ENCODE measurements around the gene BICC1. TPM values are rescaled to one million over a fixed set of nuclear protein-coding genes. Genes with fewer than 3 reads are reported as not detected.

BICC1 gene
- total RNA-seq, 2 experiments from 2014 or later, result not detected

DNA sequence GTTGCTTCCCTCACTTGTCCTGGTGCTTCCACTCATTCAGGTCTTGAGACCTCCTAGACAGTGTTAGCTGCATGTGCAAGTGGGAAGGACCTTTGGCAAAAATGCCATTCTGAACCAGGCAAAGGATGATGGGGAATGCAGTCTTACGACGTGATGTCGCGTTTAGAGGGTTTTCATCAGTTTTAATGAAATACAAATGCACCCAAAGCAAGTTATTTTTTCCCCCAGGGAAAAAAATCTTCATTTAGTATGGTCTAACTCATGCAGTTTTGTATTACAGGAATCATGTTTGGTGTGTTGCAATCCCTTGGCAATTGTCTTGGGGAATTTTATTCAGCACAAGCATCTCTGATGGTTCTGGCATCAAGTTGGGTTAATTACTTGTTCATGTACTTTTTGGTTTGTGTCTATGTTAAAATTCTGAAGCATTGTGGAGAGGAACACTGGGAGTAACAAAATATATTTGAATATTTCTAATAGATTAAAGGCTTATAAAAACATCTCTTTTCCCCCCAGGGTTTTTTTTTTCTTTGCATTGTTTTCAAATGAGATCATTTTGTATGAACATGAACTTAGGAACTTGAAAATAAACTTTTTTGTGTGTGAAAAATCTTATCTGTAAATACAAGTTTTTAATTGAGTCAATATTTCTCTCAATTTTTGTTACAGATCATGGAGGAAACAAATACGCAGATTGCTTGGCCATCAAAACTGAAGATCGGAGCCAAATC lies 188.9 kb downstream of the BICC1 start:
- POLR2A ChIA-PET, result no interaction called here

DNA sequence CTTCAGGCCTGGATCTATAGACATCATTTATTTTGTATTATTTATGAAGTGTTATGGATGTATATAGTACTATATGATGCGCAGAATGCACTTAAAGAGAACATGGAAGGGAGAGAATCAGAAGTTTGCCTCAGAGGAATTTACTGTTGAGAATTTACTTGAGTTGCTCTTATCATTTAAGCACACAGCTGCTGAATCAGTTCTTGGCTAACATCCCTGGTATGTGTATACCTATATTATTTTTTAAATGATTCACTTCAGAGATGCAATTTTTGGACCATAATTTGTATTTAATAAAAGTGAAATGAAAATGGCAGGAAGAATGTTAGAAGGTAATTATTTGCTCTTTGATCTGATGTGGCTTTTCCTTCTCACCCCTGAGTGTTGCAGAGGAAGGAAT lies 191.6 kb downstream of the BICC1 start:
- no peak for DNase-seq
- H3K27ac Mint-ChIP-seq, result no peak overlapping the region
- no peaks in the 10 kb centered on the region for H3K27me3 Mint-ChIP-seq
- no peaks in the 10 kb centered on the region for H3K4me1 Mint-ChIP-seq
- H3K4me3 Mint-ChIP-seq, result no peak overlapping the region
- POLR2A ChIA-PET, result no interaction called here
- intact Hi-C loops (cut with DNase I, micrococcal nuclease), result no loop called here
- H3K9me3 Mint-ChIP-seq (ENCODE audit: low read depth), result no peaks in the 10 kb centered on the region
- H3K36me3 Mint-ChIP-seq (ENCODE audit: low read depth), result no peaks in the 10 kb centered on the region
- ATAC-seq, result no peak
- CTCF ChIA-PET, result no interaction called here

More for the DNA sequence above, 188.9 kb downstream of the BICC1 start:
- H3K4me3 Mint-ChIP-seq, result no peak overlapping the region
- no peak overlapping the region for H3K27ac Mint-ChIP-seq
- no peaks in the 10 kb centered on the region for H3K9me3 Mint-ChIP-seq (ENCODE audit: low read depth)
- H3K27me3 Mint-ChIP-seq, result peaks cover 4% of the 10 kb centered on the region
- H3K4me1 Mint-ChIP-seq, result no peaks in the 10 kb centered on the region
- ATAC-seq (no peak), DNase-seq (no peak)
- H3K36me3 Mint-ChIP-seq (ENCODE audit: low read depth), result no peaks in the 10 kb centered on the region
- CTCF ChIA-PET, result no interaction called here
- intact Hi-C loops (cut with DNase I, micrococcal nuclease), result no loop called here

DNA sequence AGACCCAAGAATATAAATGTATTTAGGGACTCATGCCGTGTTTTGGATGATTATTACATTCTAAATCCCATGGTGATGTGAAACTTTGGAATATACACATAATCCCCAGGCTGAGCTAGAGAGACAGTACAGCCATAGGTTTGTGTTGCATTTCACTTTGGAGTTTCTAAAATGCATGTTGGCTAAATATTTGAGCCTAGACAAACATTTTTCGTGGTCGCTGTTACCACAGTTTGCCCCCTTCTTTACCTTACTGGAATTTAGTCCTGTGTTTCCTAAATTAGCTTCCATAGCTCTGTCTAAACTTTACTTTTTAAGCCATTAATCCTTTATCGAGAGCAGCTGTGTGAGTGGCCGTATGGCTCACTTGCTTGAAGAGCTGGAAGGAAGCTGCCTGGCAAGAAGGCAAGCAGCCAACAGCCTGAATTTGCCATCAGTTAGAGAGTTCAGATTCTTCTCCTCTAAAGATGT lies 192.0 kb downstream of the BICC1 start:
- no peaks in the 10 kb centered on the region for H3K9me3 Mint-ChIP-seq (ENCODE audit: low read depth)
- ATAC-seq, result no peak
- no peak overlapping the region for H3K4me3 Mint-ChIP-seq
- POLR2A ChIA-PET, result no interaction called here
- CTCF ChIA-PET, result no interaction called here
- H3K36me3 Mint-ChIP-seq (ENCODE audit: low read depth), result no peaks in the 10 kb centered on the region
- intact Hi-C loops (cut with DNase I, micrococcal nuclease), result no loop called here
- DNase-seq, result no peak
- H3K27ac Mint-ChIP-seq, result no peak overlapping the region
- H3K27me3 Mint-ChIP-seq, result no peaks in the 10 kb centered on the region
- H3K4me1 Mint-ChIP-seq, result no peaks in the 10 kb centered on the region

DNA sequence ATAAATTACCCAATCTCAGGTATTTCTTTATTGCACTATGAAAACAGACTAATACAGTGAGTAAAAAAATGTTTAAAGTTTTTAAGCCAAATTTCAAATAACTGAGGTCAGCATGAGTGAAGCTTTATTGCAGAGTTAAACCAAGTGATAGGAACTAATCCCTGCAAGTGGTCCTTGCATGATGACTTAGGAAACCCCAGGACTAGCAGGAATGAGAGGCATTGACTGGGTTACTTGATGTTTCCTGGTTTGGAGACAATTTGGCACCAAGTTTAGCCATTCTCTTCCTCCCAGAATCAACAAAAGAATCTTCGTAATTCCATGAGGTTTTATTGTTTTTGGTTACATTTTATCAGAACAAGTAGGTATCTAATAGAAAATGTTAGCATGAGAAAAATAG lies 194.2 kb downstream of the BICC1 start:
- Mint-ChIP-seq H3K4me3 (no peak overlapping the region), H3K4me1 (no peaks in the 10 kb centered on the region), H3K27ac (no peak overlapping the region), H3K27me3 (no peaks in the 10 kb centered on the region), H3K36me3 (ENCODE audit: low read depth) (no peaks in the 10 kb centered on the region), H3K9me3 (ENCODE audit: low read depth) (no peaks in the 10 kb centered on the region)
- DNase-seq (no peak), ATAC-seq (no peak)
- ChIA-PET POLR2A (no interaction called here), CTCF (interaction anchor here (1.5 kb wide), 1 partner anchor 176 kb away, joined by 3 read pairs; no protein-coding TSS in a partner anchor)
- intact Hi-C loops (cut with DNase I, micrococcal nuclease), result no loop called here

DNA sequence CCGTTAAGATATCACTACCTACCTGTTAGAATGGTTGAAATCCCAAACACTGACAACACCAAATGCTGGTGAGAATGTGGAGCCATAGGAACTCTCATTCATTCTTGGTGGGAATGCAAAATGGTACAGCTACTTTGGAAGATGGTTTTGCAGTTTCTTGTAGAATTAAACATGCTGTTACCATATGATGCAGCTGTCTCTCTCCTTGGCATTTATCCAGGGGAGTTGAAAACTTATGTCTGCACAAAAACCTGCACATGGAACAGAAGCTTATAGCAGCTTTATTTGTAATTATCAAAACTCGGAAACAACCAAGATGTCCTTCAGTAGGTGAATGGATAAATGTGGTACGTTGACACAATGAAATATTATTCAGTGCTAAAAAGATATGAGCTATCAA lies 199.5 kb downstream of the BICC1 start:
- ATAC-seq (no peak), DNase-seq (no peak)
- H3K36me3 Mint-ChIP-seq (ENCODE audit: low read depth), result no peaks in the 10 kb centered on the region
- H3K27ac Mint-ChIP-seq, result no peak overlapping the region
- no peaks in the 10 kb centered on the region for H3K9me3 Mint-ChIP-seq (ENCODE audit: low read depth)
- H3K4me3 Mint-ChIP-seq, result no peak overlapping the region
- H3K4me1 Mint-ChIP-seq, result no peaks in the 10 kb centered on the region
- ChIA-PET CTCF (no interaction called here), POLR2A (no interaction called here)
- intact Hi-C loops (cut with DNase I, micrococcal nuclease), result no loop called here
- peaks cover 2% of the 10 kb centered on the region for H3K27me3 Mint-ChIP-seq

DNA sequence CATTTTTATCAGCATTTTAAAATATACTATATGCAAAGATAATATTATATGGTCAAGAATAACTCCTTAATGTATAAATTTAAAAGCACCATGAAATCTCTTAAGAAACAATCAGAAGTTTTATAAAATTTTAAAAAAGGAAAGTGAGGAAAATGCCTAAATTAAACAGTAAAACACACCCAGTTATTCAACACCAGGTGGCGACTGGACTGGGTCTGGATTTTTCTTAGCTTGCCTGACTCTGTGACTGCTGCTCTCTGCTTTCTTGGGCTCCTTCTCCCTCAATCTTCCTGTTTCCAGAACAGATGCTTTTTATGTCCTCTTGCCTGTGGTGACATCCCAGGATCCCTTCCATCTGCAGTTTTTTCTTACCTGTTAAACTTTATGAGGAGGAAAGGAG lies 200.3 kb downstream of the BICC1 start:
- ChIA-PET CTCF (no interaction called here), POLR2A (no interaction called here)
- H3K4me3 Mint-ChIP-seq, result no peak overlapping the region
- H3K36me3 Mint-ChIP-seq (ENCODE audit: low read depth), result no peaks in the 10 kb centered on the region
- no peaks in the 10 kb centered on the region for H3K4me1 Mint-ChIP-seq
- no peak overlapping the region for H3K27ac Mint-ChIP-seq
- ATAC-seq (no peak), DNase-seq (no peak)
- H3K27me3 Mint-ChIP-seq, result peaks cover 2% of the 10 kb centered on the region
- intact Hi-C loops (cut with DNase I, micrococcal nuclease), result no loop called here
- H3K9me3 Mint-ChIP-seq (ENCODE audit: low read depth), result no peaks in the 10 kb centered on the region

DNA sequence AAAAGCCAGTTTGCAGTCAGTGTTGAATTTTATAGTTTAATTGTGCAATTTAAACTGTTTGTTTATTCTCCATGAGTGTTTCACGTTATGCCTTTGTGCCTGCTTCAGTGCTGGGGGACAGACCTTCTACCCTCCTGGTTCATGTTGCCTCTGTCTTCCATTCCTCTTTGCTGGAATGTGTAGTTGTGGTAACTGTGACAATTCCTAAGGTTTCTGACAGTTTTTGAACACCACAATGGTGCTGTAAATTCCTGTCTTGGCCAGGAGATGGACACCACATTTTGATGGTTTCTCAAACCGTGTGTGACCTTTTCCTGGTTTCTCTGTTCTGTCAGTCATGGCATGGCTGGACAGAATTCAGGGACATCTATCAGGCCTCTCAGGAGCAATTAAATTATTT lies 201.7 kb downstream of the BICC1 start:
- no peaks in the 10 kb centered on the region for H3K36me3 Mint-ChIP-seq (ENCODE audit: low read depth)
- no peaks in the 10 kb centered on the region for H3K4me1 Mint-ChIP-seq
- ChIA-PET CTCF (no interaction called here), POLR2A (no interaction called here)
- ATAC-seq, result no peak
- no peak overlapping the region for H3K4me3 Mint-ChIP-seq
- no peak overlapping the region for H3K27ac Mint-ChIP-seq
- H3K27me3 Mint-ChIP-seq, result peaks cover 2% of the 10 kb centered on the region
- no peak for DNase-seq
- intact Hi-C loops (cut with DNase I, micrococcal nuclease), result no loop called here
- no peaks in the 10 kb centered on the region for H3K9me3 Mint-ChIP-seq (ENCODE audit: low read depth)

DNA sequence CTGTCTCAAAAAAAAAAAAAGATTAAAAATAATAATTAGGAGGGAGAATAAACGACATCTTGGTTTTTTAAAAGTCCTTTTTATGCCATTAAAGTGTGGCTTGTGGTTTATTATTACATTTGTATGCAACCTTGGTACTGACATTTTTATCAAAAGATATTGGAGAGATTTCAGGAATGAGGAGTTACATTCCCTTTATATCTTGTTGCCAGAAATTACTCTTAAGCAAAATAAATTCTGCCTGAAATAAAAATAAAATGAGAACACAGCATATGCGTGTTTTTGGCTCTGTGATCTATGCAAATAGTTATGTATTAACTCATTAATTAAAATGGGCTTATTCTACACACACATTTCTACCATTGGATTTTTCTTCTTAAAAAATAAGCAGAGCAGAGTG lies 202.4 kb downstream of the BICC1 start:
- DNase-seq (no peak), ATAC-seq (no peak)
- no peak overlapping the region for H3K27ac Mint-ChIP-seq
- H3K4me3 Mint-ChIP-seq, result no peak overlapping the region
- H3K4me1 Mint-ChIP-seq, result no peaks in the 10 kb centered on the region
- peaks cover 2% of the 10 kb centered on the region for H3K27me3 Mint-ChIP-seq
- no peaks in the 10 kb centered on the region for H3K9me3 Mint-ChIP-seq (ENCODE audit: low read depth)
- H3K36me3 Mint-ChIP-seq (ENCODE audit: low read depth), result no peaks in the 10 kb centered on the region
- POLR2A ChIA-PET, result no interaction called here
- CTCF ChIA-PET, result no interaction called here
- intact Hi-C loops (cut with DNase I, micrococcal nuclease), result no loop called here

DNA sequence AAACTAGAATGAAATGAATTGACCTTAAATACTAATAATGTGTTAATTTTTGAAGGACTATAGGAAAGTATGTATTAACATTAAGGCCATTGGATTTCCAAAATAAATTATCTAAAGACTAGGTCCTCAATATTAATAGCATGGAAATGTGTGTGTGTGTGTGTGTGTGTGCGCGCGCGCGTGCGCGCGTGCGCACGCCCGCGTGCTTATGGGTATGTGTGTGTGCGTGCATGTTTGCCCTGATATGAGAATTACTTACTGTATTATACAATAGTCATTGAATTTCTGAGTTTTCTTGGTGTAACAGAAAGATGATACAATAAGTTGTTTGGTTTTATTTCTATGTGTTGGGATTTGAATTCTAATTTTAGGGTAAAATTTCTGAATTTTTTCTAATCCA lies 205.9 kb downstream of the BICC1 start:
- Mint-ChIP-seq H3K9me3 (ENCODE audit: low read depth) (no peaks in the 10 kb centered on the region), H3K4me3 (no peak overlapping the region), H3K4me1 (no peaks in the 10 kb centered on the region), H3K27ac (no peak overlapping the region), H3K27me3 (peaks cover 2% of the 10 kb centered on the region), H3K36me3 (ENCODE audit: low read depth) (no peaks in the 10 kb centered on the region)
- no peak for DNase-seq
- POLR2A ChIA-PET, result no interaction called here
- CTCF ChIA-PET, result no interaction called here
- intact Hi-C loops (cut with DNase I, micrococcal nuclease), result no loop called here
- ATAC-seq, result no peak

DNA sequence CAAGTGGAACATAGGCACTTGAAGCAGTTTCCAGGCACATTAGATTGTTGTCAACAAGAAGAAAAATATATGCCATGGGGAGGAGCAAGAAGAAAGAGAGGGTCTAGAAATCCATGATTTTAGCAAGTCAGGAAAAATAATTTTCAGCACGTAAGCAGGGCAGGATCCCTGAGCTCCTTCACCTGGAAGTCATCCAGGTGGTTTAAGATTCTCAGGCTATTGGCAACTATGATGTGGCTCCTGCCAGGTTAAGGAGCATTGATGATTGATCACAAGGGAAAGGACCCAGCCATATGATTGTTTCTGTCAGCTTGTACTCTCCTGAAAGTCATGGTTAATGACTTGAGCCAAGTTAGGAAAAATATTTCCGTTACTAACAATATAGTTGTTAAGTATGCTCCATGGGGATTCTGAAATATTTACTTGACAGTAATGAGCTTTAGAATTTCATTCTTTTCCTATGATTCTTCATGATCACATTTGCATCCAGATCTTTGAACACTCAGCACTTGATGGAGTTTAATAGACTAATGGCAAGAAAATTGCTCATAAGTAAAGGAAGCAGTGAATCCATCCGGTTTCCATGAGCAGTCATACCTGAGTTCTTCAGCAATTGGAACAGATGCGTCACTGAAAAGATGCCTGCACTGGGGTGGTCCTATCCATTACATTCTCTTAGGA lies 209.1 kb downstream of the BICC1 start:
- DNase-seq (no peak), ATAC-seq (no peak)
- POLR2A ChIA-PET, result no interaction called here
- H3K4me1 Mint-ChIP-seq, result no peaks in the 10 kb centered on the region
- no peak overlapping the region for H3K4me3 Mint-ChIP-seq
- H3K27ac Mint-ChIP-seq, result no peak overlapping the region
- H3K36me3 Mint-ChIP-seq (ENCODE audit: low read depth), result no peaks in the 10 kb centered on the region
- H3K27me3 Mint-ChIP-seq, result no peaks in the 10 kb centered on the region
- CTCF ChIA-PET, result no interaction called here
- no peaks in the 10 kb centered on the region for H3K9me3 Mint-ChIP-seq (ENCODE audit: low read depth)
- intact Hi-C loops (cut with DNase I, micrococcal nuclease), result no loop called here

DNA sequence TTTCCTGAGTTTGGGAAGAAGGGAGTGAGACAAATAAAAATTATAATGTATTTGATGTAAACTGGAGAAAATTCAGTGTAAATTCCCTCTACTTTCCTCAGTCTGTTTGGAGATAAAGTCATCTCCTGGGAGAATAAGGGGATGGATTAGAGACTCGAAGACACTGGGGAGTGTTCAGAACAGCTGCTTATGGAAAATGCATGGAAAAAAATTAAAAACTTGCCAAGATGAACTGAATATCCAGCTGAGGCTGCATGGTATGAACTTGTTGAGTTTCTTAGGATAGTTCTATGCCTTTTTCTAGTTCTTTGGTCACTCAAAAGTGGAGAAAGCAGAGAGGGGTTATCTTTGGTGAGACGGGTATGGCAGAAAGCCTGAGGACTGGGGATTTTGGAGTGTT lies 210.5 kb downstream of the BICC1 start:
- no peak overlapping the region for H3K27ac Mint-ChIP-seq
- CTCF ChIA-PET, result interaction anchor here (0.7 to 1.4 kb wide), 2 partner anchors 19 to 522 kb away, joined by 3 read pairs; no protein-coding TSS in a partner anchor
- intact Hi-C loops (cut with DNase I, micrococcal nuclease), result no loop called here
- H3K27me3 Mint-ChIP-seq, result no peaks in the 10 kb centered on the region
- DNase-seq (no peak), ATAC-seq (no peak)
- H3K36me3 Mint-ChIP-seq (ENCODE audit: low read depth), result no peaks in the 10 kb centered on the region
- POLR2A ChIA-PET, result no interaction called here
- no peak overlapping the region for H3K4me3 Mint-ChIP-seq
- no peaks in the 10 kb centered on the region for H3K4me1 Mint-ChIP-seq
- no peaks in the 10 kb centered on the region for H3K9me3 Mint-ChIP-seq (ENCODE audit: low read depth)

DNA sequence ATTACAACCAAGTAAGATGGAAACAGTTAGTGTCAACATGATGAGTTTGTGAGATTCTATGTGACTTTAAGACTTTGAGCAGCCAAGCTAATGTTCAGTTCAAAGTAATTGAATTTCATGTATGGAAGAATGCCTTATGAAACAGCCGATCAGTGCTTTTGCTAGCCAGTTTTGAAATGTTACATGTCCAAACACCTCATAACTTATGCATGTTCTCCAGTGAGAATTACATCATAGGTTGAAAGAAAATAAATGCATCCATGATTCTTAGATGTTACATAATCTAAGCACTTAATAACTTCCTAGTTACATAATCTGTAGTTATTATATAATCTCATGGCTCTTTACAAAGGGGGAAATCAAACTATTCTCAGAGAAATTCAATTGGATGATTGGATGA lies 211.3 kb downstream of the BICC1 start:
- Mint-ChIP-seq H3K4me3 (no peak overlapping the region), H3K27me3 (no peaks in the 10 kb centered on the region), H3K4me1 (no peaks in the 10 kb centered on the region), H3K36me3 (ENCODE audit: low read depth) (no peaks in the 10 kb centered on the region), H3K27ac (no peak overlapping the region), H3K9me3 (ENCODE audit: low read depth) (no peaks in the 10 kb centered on the region)
- intact Hi-C loops (cut with DNase I, micrococcal nuclease), result no loop called here
- ATAC-seq (no peak), DNase-seq (no peak)
- POLR2A ChIA-PET, result no interaction called here
- CTCF ChIA-PET, result interaction anchor here (0.6 to 1.4 kb wide), 3 partner anchors 18 to 522 kb away, joined by 3 read pairs; no protein-coding TSS in a partner anchor

Measured in activated CD4-positive, alpha-beta T cell treated with anti-CD3 and anti-CD28 coated beads for 36 hours (primary cell).